GM12878 (cell line): Measurements from ENCODE around the gene MISFA. TPM values are rescaled to one million over a fixed set of nuclear protein-coding genes. Genes with fewer than 3 reads are reported as not detected.

Source experiments
- BCL3 ChIP-seq: IDR thresholded peaks from 2 replicates; pipeline ENCODE4 v1.6.1; 2011; ENCODE audit warnings: borderline replicate concordance, low read depth, mild to moderate bottlenecking, moderate library complexity, low read length; ENCODE audit not compliant: insufficient read depth, poor library complexity, severe bottlenecking
- CREM ChIP-seq: IDR thresholded peaks from 2 replicates; pipeline ENCODE4 v1.6.1; 2014; ENCODE audit warnings: antibody characterized with exemption, low read depth
- GATAD2B ChIP-seq: fragments of 450-650 bp; conservative IDR thresholded peaks from 2 replicates; pipeline ENCODE4 v1.6.1; 2017; ENCODE audit warnings: low read depth, mild to moderate bottlenecking, moderate library complexity
- IRF3 ChIP-seq: fragments of 450-650 bp; IDR thresholded peaks from 2 replicates; pipeline ENCODE4 v1.6.1; 2014; ENCODE audit warnings: mild to moderate bottlenecking
- JUNB ChIP-seq: IDR thresholded peaks from 2 replicates; pipeline ENCODE4 v1.6.1; 2016; ENCODE audit warnings: antibody characterized with exemption, mild to moderate bottlenecking
- MAX ChIP-seq: IDR thresholded peaks from 2 replicates; pipeline ENCODE4 v1.6.1; 2012; ENCODE audit warnings: low read depth, low read length, improper control_type of control experiment
- NFXL1 ChIP-seq: fragments of 450-650 bp; IDR thresholded peaks from 2 replicates; pipeline ENCODE4 v1.6.1; 2017; ENCODE audit warnings: antibody characterized with exemption, mild to moderate bottlenecking, borderline replicate concordance
- PAX5 ChIP-seq: IDR thresholded peaks from 2 replicates; pipeline ENCODE4 v1.6.1; 2011; ENCODE audit warnings: low read depth, low read length, borderline replicate concordance
- POLR2A ChIP-seq: IDR thresholded peaks from 2 replicates; pipeline ENCODE4 v1.6.1; 2011; ENCODE audit warnings: low read depth, mild to moderate bottlenecking, low read length
- RAD21 ChIP-seq: IDR thresholded peaks from 2 replicates; pipeline ENCODE4 v1.6.1; 2011; ENCODE audit warnings: mild to moderate bottlenecking, low read depth, low read length, moderate library complexity; ENCODE audit not compliant: insufficient read depth
- SIX5 ChIP-seq: IDR thresholded peaks from 2 replicates; pipeline ENCODE4 v1.6.1; 2011; ENCODE audit warnings: mild to moderate bottlenecking, low read depth, low read length, moderate library complexity; ENCODE audit not compliant: severe bottlenecking
- SKIL ChIP-seq: fragments of 450-650 bp; IDR thresholded peaks from 2 replicates; pipeline ENCODE4 v1.6.1; 2017; ENCODE audit warnings: mild to moderate bottlenecking, low read depth, inconsistent platforms; ENCODE audit not compliant: poor library complexity, severe bottlenecking
- SP1 ChIP-seq: IDR thresholded peaks from one replicate; pipeline ENCODE4 v1.6.1; 2011; ENCODE audit warnings: low read depth, low read length
- TAF1 ChIP-seq: IDR thresholded peaks from 2 replicates; pipeline ENCODE4 v1.6.1; 2011; ENCODE audit warnings: mild to moderate bottlenecking, low read depth, low read length, borderline replicate concordance
- TCF7 ChIP-seq: IDR thresholded peaks from 2 replicates; pipeline ENCODE4 v1.6.1; 2014; ENCODE audit warnings: antibody characterized with exemption, borderline replicate concordance
- USF1 ChIP-seq: IDR thresholded peaks from 2 replicates; pipeline ENCODE4 v1.6.1; 2011; ENCODE audit warnings: borderline replicate concordance, low read depth, mild to moderate bottlenecking, moderate library complexity, mixed read lengths, low read length; ENCODE audit not compliant: insufficient read depth; ENCODE audit errors: extremely low read length
- ZBED1 ChIP-seq: IDR thresholded peaks from 2 replicates; pipeline ENCODE4 v1.6.1; 2016; ENCODE audit warnings: borderline replicate concordance
- ZBTB4 ChIP-seq: fragments of 450-650 bp; formaldehyde crosslinking; IDR thresholded peaks from 2 replicates; pipeline ENCODE4 v1.4.0; 2022; ENCODE audit warnings: mild to moderate bottlenecking, moderate library complexity
- ZNF207 ChIP-seq: fragments of 450-650 bp; IDR thresholded peaks from 2 replicates; pipeline ENCODE4 v1.6.1; 2014; ENCODE audit warnings: antibody characterized with exemption, mild to moderate bottlenecking, borderline replicate concordance
- polyA plus RNA-seq, 11 experiments: library from polyadenylated mRNA; depleted of rRNA in 4 of 11; unstranded in 6 of 11; stranded (reverse) in 5 of 11; fragments of >200 nt; fragmentation: Nextera tagmentation in 4 of 11; fragmentation: Illumina TruSeq in 1 of 11; extraction: Ambion mirVana in 4 of 11; extraction: Trizol in 1 of 11; gene quantifications; 1 replicate in 1 of 11; 2 replicates in 10 of 11; pipeline versions ENCODE4 v1.2.1 to v1.2.3, GENCODE V29; 2011 to 2016; ENCODE audit warnings: inconsistent platforms in 2 of 11, missing spikeins in 2 of 11, low read depth in 1 of 11
- total RNA-seq, 4 experiments: library from RNA; depleted of rRNA in 3 of 4; stranded (reverse); fragments of >200 nt in 3 of 4; fragmentation: Illumina TruSeq in 1 of 4; extraction: Trizol in 1 of 4; gene quantifications; 2 replicates each; pipeline versions ENCODE4 v1.2.1 to v1.2.3, GENCODE V29; 2013 to 2021

The MISFA gene
- total and polyA plus RNA-seq, 10 of the 15 experiments (the other 5 are each of a cell fraction or from before 2014, with no cell fraction given), result 0.88 to 4.6 (median 2.3) TPM; not detected in 1

GRCh38 chr11:18588297-18589252 is 11.0 kb upstream of the MISFA start, which contains the start of gene UEVLD (continued):
- no peak for TF ChIP-seq MAX
- no peak for TF ChIP-seq RAD21
- no peak for TF ChIP-seq NFXL1
- peak; percentile 54 for TF ChIP-seq SP1
- TF ChIP-seq SIX5, result no peak
- TF ChIP-seq JUNB, result no peak
- no peak for TF ChIP-seq USF1
- no peak for TF ChIP-seq ZBED1
- no peak for TF ChIP-seq IRF3
- TF ChIP-seq SKIL, result no peak
- TF ChIP-seq TCF7, result no peak
- peak; percentile 70 for TF ChIP-seq GATAD2B
- no peak for TF ChIP-seq PAX5
- no peak for TF ChIP-seq ZNF207
- no peak for TF ChIP-seq ZBTB4 (CRISPR knock-in tag)
- peak; percentile 46; the same call in 1 of the 2 replicates for TF ChIP-seq TAF1
- TF ChIP-seq BCL3, result no peak
- TF ChIP-seq CREM, result peak; percentile 27; the same call in 1 of the 2 replicates
- peak; percentile 85 for TF ChIP-seq POLR2A
